ENCODE measurements around the gene XPR1. TPM values are rescaled to one million over a fixed set of nuclear protein-coding genes. Genes with fewer than 3 reads are reported as not detected.

XPR1 gene
- total and polyA plus RNA-seq, 2 of the 8 experiments (the other 6 are each of a cell fraction or from before 2014, with no cell fraction given) = 28.6 to 43.9 TPM

GRCh38 chr1:180622658-180623508 is 8.9 kb upstream of the XPR1 start:
- Histone ChIP-seq H3K4ac (replicated peaks; ENCODE audit: insufficient read length, low read depth, low read length) (no peak overlapping the region), H3K4me2 (ENCODE audit: insufficient read depth in 1 of 2, low read depth in 2 of 2, low read length in 2 of 2) (no peak overlapping the region), H3K9ac (replicated peaks in 1 of 4; ENCODE audit: extremely low read depth in 1 of 4, low read depth in 3 of 4, low read length in 3 of 4) (no peak overlapping the region), H2BK5ac (ENCODE audit: low read depth, low read length) (no peak overlapping the region), H4K8ac (ENCODE audit: extremely low read depth, insufficient read depth, low read length) (no peak overlapping the region), H3K4me1 (replicated peaks in 1 of 4; ENCODE audit: control insufficient read depth in 3 of 4, insufficient read depth in 4 of 4, low read length in 3 of 4) (peaks cover 0 to 2% (median under 1%) of the 10 kb centered on the region in 4 experiments; a peak in 1 of 7 replicates), H2BK15ac (ENCODE audit: low read length) (no peak overlapping the region), H2BK20ac (ENCODE audit: low read length) (no peak overlapping the region), H3K9me3 (ENCODE audit: insufficient read depth in 2 of 2, low read depth in 1 of 2, low read length in 1 of 2) (no peaks in the 10 kb centered on the region), H2AFZ (ENCODE audit: low read length) (no peak overlapping the region), H3K79me1 (ENCODE audit: low read depth, low read length) (no peaks in the 10 kb centered on the region), H3K36me3 (ENCODE audit: control insufficient read depth in 2 of 4, insufficient read depth in 4 of 4, low read length in 3 of 4) (no peaks in the 10 kb centered on the region), H3K79me2 (ENCODE audit: control insufficient read depth in 1 of 2, insufficient read depth in 2 of 2, low read length in 2 of 2) (no peaks in the 10 kb centered on the region), H3K14ac (ENCODE audit: insufficient read length) (no peak overlapping the region), H3K4me3 (ENCODE audit: extremely low read depth in 1 of 4, insufficient read depth in 2 of 4, low read depth in 3 of 4, low read length in 4 of 4) (no peak overlapping the region), H4K20me1 (replicated peaks in 1 of 2; ENCODE audit: control insufficient read depth in 1 of 2, insufficient read depth in 2 of 2, low read length in 2 of 2) (no peaks in the 10 kb centered on the region), H3K18ac (ENCODE audit: extremely low read depth, low read length) (no peak overlapping the region), H3K23me2 (ENCODE audit: low read depth, low read length) (no peaks in the 10 kb centered on the region), H3K27ac (ENCODE audit: low read depth, low read length) (no peak overlapping the region), H3K27me3 (replicated peaks in 1 of 4; ENCODE audit: control insufficient read depth in 3 of 4, extremely low read depth in 1 of 4, insufficient read depth in 3 of 4, low read length in 3 of 4) (no peaks in the 10 kb centered on the region), H2AK5ac (ENCODE audit: low read depth, low read length) (no peak overlapping the region), H2BK12ac (ENCODE audit: low read depth, low read length) (no peak overlapping the region), H2BK120ac (replicated peaks; ENCODE audit: low read depth, low read length) (no peak overlapping the region), H4K5ac (ENCODE audit: insufficient read length, low read depth, low read length) (no peak overlapping the region), H3K23ac (ENCODE audit: insufficient read length) (no peak overlapping the region), H4K91ac (replicated peaks; ENCODE audit: insufficient read length, low read length) (no peak overlapping the region), H3K56ac (replicated peaks; ENCODE audit: insufficient read length, low read depth, low read length) (no peak overlapping the region)
- CTCF ChIA-PET (ENCODE audit: partially characterized antibody) = interaction anchor here (0.6 to 1.6 kb wide), 5 partner anchors 8 to 296 kb away, joined by 3 to 5 read pairs (median 4); partner anchors contain the start of gene XPR1
- DNase-seq (ENCODE audit: low read depth in 1 of 2, low spot score in 2 of 2) (no peak), FAIRE-seq (no peak)
- no peak for TF ChIP-seq CHD2 (IDR thresholded peaks at IDR 0.05; ENCODE audit: low read length)
- no peak for TF ChIP-seq CBX5 (IDR thresholded peaks at IDR 0.05; ENCODE audit: low read depth, low read length)
- 95% methylated on average over 10 of the region's 10 CpGs; no CpG with 5 or more reads in 1 of the 2 experiments for WGBS, 2 experiments (ENCODE audit: extremely low coverage in 1 of 2, insufficient coverage in 1 of 2, insufficient read length in 1 of 2, insufficient replicate concordance in 2 of 2, low coverage in 1 of 2, low lambda C conversion rate in 2 of 2, missing lambda C conversion rate in 1 of 2)
- POLR2A ChIA-PET (ENCODE audit: partially characterized antibody) = no interaction called here

Data from H1 (cell line).